DMS153 (cell line): Measurements from ENCODE around the gene NUP153.
"Not testable (repeated sequence)": the region's sequence is repeated elsewhere in the genome, so short reads cannot be mapped to it uniquely, and the experiment has no call there.

Experiments
- DNase-seq: peaks from one replicate; lab custom pipeline; 2025; lab: John Stamatoyannopoulos, UW

Gene NUP153

GRCh38 chr6:17706580-17707370, at the start of gene NUP153:
Gene NUP153, minus strand, starts transcription at chr6:17706925. Its CDS starts 538 bp downstream, at chr6:17706387.
- DNase-seq: peak; percentile 96

DNA sequence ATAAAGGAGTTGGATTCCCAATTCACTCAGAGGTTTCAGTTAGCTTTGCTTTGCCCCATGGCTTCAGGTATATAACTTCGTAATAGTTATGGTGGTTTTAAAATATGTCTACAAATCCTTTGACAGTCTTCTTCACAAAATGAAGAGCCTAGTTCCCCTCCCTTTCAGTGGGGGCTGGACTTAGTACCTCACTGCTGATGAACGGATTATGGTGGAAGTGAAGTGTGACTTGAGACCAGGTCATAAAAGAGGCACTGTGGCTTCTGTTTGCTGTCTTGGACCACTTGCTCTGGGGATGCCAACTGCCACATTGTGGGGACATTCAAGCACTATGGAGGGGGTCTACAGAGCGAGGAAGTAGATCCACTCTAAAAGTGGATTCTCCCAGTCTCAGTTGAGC, 47.5 kb upstream of the NUP153 start:
- DNase-seq: no peak

GRCh38 chr6:17745324-17745723, 38.6 kb upstream of the NUP153 start:
- not testable (repeated sequence) for DNase-seq

DNA sequence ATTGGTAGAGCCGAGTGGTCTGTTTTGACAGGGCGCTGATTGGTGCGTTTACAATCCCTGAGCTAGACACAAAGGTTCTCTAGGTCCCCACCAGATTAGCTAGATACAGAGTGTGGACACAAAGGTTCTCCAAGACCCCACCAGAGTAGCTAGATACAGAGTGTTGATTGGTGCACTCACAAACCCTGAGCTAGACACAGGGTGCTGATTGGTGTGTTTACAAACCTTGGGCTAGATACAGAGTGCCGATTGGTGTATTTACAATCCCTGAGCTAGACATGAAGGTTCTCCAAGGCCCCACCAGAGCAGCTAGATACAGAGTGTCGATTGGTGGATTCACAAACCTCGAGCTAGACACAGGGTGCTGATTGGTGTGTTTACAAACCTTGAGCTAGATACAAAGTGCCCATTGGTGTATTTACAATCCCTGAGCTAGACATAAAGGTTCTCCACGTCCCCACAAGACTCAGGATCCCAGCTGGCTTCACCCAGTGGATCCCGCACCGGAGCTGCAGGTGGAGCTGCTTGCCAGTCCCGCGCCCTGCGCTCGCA, 38.1 kb upstream of the NUP153 start:
- DNase-seq: not testable (repeated sequence)

DNA sequence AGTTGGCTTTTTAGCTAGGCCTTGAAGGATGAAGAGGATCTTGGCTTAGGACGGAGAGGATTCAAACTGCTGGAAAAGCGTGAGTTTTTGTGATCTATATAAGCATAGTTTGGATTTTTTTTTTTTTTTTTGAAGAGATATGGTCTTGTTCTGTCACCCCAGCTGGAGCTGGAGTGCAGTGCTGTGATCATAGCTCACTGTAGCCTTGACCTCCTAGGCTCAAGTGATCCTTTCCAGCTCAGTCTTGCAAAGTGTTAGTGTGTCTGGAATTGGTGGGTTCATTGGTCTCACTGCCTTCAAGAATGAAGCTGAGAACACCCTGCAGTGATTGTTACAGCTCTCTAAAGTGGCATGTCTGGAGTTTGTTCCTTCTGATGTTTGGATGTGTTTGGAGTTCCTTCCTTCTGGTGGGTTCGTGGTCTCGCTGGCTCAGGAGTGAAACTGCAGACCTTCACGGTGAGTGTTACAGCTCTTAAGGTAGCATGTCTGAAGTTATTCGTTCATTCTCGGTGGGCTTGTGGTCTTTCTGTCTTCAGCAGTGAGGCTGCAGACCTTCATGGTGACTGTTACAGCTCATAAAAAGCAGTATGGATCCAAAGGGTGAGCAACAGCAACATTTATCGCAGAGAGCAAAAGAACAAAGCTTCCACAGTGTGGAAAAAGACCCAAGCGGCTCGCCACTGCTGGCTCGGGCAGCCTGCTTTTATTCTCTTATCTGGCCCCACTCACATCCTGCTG, 37.5 kb upstream of the NUP153 start:
- no peak for DNase-seq

GRCh38 chr6:17741507-17741906, 34.8 kb upstream of the NUP153 start:
- DNase-seq: no peak

DNA sequence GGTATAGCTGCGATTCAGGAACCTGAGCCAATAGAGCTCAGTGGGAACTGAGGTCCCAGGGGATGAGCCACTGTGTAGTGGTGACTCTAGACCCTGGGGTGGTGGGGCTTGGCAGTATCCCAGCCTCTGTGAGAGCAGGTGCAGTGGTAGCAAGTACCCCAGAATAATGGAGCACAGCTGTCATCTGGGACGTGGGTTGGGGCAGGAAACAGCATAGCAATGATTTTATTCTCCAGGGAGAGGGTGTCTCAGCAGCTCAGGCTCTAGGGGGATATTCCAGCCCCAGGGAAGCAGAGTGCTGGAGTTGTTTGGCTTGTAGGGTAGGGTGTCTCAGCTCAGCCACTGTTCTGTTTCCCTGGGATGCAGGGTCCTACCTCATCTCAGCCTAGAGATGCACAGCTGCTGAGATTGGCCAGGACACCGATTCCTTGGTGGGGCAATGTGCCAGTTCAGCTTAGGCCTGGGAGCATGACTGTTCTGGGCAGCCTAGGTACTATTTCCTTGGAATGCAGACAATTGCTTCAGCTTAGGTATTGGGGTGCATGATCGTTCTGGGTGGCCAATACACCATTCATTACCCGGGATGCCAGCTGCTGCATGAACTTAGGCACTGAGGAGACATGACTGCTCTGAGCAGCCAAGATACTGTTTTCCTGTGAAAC, 34.0 kb upstream of the NUP153 start:
- DNase-seq: no peak

DNA sequence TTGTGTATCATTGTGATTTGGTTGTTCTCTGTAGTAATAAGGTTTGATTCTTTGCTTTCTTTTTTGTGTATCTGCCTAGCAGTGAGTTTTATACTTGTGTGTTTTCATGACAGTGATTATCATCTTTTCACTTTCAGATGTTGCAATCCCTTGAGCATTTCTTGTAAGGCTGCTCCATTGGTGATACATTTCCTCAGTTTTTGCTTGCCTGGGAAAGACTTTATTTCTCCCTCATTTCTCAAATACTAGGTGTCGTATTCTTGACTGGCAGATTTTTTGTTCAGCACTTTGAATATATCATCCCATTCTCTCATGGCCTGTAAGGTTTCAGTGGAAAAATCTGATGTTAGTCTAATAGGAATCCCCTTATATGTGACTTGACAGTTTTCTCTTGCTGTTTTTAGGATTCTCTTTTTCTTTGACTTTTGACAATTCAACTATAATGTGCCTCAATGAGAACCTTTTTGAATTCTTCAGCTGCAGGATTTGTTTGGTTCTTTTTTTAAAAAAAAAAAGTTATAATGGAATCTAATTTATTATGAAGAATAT, 31.1 kb upstream of the NUP153 start:
- DNase-seq: no peak

DNA sequence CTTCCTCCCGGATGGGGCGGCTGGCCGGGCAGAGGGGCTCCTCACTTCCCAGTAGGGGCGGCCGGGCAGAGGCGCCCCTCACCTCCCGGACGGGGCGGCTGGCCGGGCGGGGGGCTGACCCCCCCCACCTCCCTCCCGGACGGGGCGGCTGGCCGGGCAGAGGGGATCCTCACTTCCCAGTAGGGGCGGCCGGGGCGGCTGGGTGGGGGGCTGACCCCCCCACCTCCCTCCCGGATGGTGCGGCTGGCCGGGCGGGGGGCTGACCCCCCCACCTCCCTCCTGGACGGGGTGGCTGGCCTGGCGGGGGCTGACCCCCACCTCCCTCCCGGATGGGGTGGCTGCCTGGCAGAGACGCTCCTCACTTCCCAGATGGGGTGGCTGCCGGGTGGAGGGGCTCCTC, 28.6 kb upstream of the NUP153 start:
- DNase-seq: not testable (repeated sequence)

- no peak for DNase-seq
Observed at GRCh38 chr6:17730078-17730704, 23.5 kb upstream of the NUP153 start.

DNA sequence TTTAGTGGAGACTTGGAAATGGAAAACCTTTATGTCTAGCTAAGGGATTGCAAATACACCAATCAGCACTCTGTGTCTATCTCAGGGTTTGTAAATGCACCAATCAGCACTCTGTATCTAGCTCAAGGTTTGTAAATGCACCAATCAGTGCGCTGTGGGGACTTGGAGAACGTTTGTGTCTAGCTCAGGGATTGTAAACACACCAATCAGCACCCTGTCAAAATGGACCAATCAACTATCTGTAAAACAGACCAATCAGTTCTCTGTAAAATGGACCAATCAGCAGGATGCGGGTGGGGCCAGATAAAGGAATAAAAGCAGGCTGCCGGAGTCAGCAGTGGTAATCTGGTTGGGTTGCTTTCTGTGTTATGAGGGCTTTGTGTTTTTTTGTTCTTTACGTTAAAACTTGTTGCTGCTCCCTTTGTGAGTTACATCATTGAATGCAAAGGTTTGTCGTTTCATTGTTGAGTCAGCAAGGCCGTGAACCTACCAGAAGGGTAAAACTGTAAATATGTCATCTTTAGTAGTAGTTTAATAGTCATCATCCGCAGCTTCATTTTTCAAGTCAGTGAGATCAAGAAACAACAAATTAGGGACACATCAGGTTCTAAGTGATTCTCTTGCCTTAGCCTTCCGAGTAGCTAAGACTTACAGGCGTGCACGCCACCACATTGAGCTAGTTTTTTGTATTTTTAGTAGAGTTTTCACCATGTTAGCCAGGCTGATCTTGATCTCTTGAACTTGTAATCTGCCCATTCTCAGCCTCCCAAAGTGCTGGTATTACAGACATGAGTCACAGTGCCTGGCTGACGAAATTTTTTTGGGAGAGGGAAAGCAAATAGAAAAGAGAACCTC, 22.7 kb upstream of the NUP153 start:
- DNase-seq: no peak

GRCh38 chr6:17728551-17729222, 22.0 kb upstream of the NUP153 start:
- no peak for DNase-seq

DNA sequence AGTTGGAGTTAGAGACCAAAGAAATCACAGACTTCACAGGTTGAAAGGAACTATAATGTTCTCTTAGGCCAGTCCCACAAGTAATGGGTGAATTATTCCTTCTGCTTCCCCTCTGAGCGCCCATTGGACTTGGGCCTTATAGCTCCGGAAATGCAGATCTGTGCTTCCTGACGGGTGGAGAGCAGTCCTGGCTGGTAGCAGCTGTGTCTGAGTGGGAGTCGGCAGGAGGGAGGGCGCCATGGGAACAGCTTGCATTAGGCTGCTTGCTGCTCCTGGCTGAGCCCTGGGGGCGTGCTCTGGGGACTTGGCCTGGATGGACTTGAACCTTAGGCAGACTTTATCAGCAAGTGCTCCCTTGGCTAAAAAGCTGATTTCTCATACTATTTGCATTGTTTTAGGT, 18.4 kb upstream of the NUP153 start:
- DNase-seq: no peak

DNA sequence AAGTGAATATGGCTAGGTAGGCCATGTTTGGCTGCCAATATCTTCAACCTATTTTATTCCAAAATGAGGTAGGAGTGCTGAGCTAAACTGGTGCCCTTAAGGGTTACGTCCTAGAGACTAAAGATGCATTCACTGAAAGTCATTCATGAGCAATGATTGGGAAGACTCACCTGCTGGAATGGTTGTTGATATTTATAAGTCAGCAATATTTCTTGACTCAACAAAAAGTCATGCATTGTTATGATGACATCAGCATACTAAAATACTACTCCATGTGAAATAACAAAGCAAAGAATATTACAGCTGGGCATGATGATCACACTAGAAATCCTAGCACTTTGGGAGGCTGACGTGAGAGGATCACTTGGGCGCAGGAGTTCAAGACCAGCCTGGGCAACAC, 17.6 kb upstream of the NUP153 start:
- DNase-seq: no peak

DNA sequence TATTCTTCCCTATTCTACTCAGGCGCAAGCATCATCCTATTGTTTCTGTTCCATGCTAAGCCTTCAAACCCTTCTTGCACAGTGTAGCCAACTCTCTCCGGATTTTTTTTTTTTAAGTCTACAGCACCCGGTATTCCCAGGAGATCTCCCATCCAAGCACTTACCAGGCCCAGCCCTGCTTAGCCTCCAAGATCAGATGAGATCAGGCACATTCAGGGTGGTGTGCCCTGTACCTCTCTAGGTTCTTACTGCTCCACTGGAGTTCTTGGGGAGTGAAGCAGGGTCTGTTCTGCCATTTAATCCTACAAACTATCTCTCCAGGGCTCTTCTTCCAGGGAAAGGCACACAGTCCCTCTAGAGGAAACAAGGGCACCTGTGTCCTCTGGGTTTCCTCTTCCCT, 14.9 kb upstream of the NUP153 start:
- DNase-seq: no peak

- DNase-seq: no peak
Observed at GRCh38 chr6:17719323-17720041, 12.8 kb upstream of the NUP153 start.

GRCh38 chr6:17716221-17716620, 9.5 kb upstream of the NUP153 start:
- no peak for DNase-seq

GRCh38 chr6:17714879-17715851, 8.4 kb upstream of the NUP153 start:
- DNase-seq: no peak
